ENCODE results near the gene NMT1. TPM values are rescaled to one million over a fixed set of nuclear protein-coding genes. Genes with fewer than 3 reads are reported as not detected.

NMT1 gene
- total RNA-seq, 1 donor from 2014 or later = 91.4 TPM

- H3K4me1 Mint-ChIP-seq (ENCODE audit: low read depth) = peaks cover 71% of the 10 kb centered on the region
Observed at GRCh38 chr17:45125509-45125908, 64.4 kb downstream of the NMT1 start.

GRCh38 chr17:45127207-45127547 is 66.1 kb downstream of the NMT1 start:
- TF ChIP-seq CTCF (IDR thresholded peaks at IDR 0.05) = no peak
- no peak for DNase-seq (ENCODE audit: low spot score)
- Mint-ChIP-seq H3K4me3 (ENCODE audit: unreplicated experiment) (peak overlapping the region; percentile 31), H3K4me1 (ENCODE audit: low read depth) (peaks cover 78% of the 10 kb centered on the region), H3K36me3 (ENCODE audit: low read depth) (no peaks in the 10 kb centered on the region), H3K27ac (ENCODE audit: unreplicated experiment) (peak overlapping the region; percentile 98), H3K9me3 (ENCODE audit: low read depth) (no peaks in the 10 kb centered on the region), H3K27me3 (ENCODE audit: low read depth) (no peaks in the 10 kb centered on the region)

More at GRCh38 chr17:45125509-45125908, 64.4 kb downstream of the NMT1 start:
- H3K27ac Mint-ChIP-seq (ENCODE audit: unreplicated experiment) = no peak overlapping the region
- H3K9me3 Mint-ChIP-seq (ENCODE audit: low read depth) = no peaks in the 10 kb centered on the region
- no peak for DNase-seq (ENCODE audit: low spot score)
- TF ChIP-seq CTCF (IDR thresholded peaks at IDR 0.05) = no peak
- no peak overlapping the region for H3K4me3 Mint-ChIP-seq (ENCODE audit: unreplicated experiment)
- H3K27me3 Mint-ChIP-seq (ENCODE audit: low read depth) = no peaks in the 10 kb centered on the region
- no peaks in the 10 kb centered on the region for H3K36me3 Mint-ChIP-seq (ENCODE audit: low read depth)

- Mint-ChIP-seq H3K36me3 (ENCODE audit: low read depth) (no peaks in the 10 kb centered on the region), H3K27me3 (ENCODE audit: low read depth) (no peaks in the 10 kb centered on the region), H3K4me3 (ENCODE audit: unreplicated experiment) (peak overlapping the region; percentile 57), H3K9me3 (ENCODE audit: low read depth) (no peaks in the 10 kb centered on the region), H3K4me1 (ENCODE audit: low read depth) (peaks cover 74% of the 10 kb centered on the region), H3K27ac (ENCODE audit: unreplicated experiment) (peak overlapping the region; percentile 98)
- no peak for TF ChIP-seq CTCF (IDR thresholded peaks at IDR 0.05)
- DNase-seq (ENCODE audit: low spot score) = no peak
Observed at GRCh38 chr17:45127548-45128300, 66.6 kb downstream of the NMT1 start.

- Mint-ChIP-seq H3K9me3 (ENCODE audit: low read depth) (no peaks in the 10 kb centered on the region), H3K4me1 (ENCODE audit: low read depth) (peaks cover 70% of the 10 kb centered on the region), H3K4me3 (ENCODE audit: unreplicated experiment) (peak overlapping the region; percentile 57), H3K27ac (ENCODE audit: unreplicated experiment) (peak overlapping the region; percentile 98), H3K27me3 (ENCODE audit: low read depth) (no peaks in the 10 kb centered on the region), H3K36me3 (ENCODE audit: low read depth) (no peaks in the 10 kb centered on the region)
- TF ChIP-seq CTCF (IDR thresholded peaks at IDR 0.05) = no peak
- no peak for DNase-seq (ENCODE audit: low spot score)
Observed at GRCh38 chr17:45128331-45128730, 67.2 kb downstream of the NMT1 start.

GRCh38 chr17:45128989-45129388 is 67.9 kb downstream of the NMT1 start:
- no peaks in the 10 kb centered on the region for H3K9me3 Mint-ChIP-seq (ENCODE audit: low read depth)
- TF ChIP-seq CTCF (IDR thresholded peaks at IDR 0.05) = no peak
- H3K4me1 Mint-ChIP-seq (ENCODE audit: low read depth) = peaks cover 69% of the 10 kb centered on the region
- no peak overlapping the region for H3K4me3 Mint-ChIP-seq (ENCODE audit: unreplicated experiment)
- DNase-seq (ENCODE audit: low spot score) = no peak
- no peaks in the 10 kb centered on the region for H3K36me3 Mint-ChIP-seq (ENCODE audit: low read depth)
- no peaks in the 10 kb centered on the region for H3K27me3 Mint-ChIP-seq (ENCODE audit: low read depth)
- peak overlapping the region; percentile 98 for H3K27ac Mint-ChIP-seq (ENCODE audit: unreplicated experiment)
